Activated T-cell treated with anti-CD3 and anti-CD28 coated beads for 48 hours (primary cell): ENCODE data around the gene HOXD8.

ENCODE experiments used
- DNase-seq: peaks from one replicate; pipeline ENCODE4 v3.0.0-alpha.2; 2020; ENCODE audit warnings: low read depth

HOXD8 gene

GRCh38 chr2:176091329-176092258 lies 37.9 kb upstream of the HOXD8 start:
- DNase-seq: no peak

GRCh38 chr2:176092270-176093144 lies 37.0 kb upstream of the HOXD8 start, which contains the start of gene HOXD13:
TSS of gene HOXD13 (plus strand) at chr2:176092721. CDS start at chr2:176092891, 170 bp downstream.
- no peak for DNase-seq

DNA sequence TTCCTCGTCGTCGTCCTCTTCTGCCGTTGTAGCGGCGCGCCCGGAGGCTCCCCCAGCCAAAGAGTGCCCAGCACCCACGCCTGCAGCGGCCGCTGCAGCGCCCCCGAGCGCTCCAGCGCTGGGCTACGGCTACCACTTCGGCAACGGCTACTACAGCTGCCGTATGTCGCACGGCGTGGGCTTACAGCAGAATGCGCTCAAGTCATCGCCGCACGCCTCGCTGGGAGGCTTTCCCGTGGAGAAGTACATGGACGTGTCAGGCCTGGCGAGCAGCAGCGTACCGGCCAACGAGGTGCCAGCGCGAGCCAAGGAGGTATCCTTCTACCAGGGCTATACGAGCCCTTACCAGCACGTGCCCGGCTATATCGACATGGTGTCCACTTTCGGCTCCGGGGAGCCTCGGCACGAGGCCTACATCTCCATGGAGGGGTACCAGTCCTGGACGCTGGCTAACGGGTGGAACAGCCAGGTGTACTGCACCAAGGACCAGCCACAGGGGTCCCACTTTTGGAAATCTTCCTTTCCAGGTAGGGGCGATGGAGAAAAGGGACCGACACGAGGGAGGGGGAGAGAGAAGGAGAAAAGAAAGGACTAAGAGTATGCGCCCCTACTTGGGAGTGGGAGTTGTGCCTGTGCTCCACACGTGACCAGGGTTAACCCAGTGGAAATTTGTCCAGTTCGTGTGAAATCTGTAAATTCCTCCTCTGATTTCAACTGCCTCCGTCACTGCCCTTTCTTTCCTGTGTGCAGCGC lies 36.2 kb upstream of the HOXD8 start:
- DNase-seq: no peak

DNA sequence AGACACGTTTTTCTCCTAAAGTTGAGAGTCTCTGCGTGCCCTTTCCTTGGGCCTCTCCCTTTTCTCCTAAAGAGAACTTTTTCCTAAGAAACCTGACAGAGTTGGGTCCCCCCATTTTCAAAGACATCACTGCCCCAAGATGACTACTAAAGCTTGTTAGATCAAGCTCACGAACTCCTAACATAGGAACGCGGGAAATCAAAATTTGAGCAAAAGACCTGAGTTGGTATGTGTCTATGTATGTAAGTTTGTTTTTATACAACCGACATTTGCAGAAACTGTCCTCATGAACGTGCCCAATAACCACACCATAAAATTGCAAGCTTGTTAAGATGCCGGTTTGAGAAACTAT lies 35.6 kb upstream of the HOXD8 start:
- DNase-seq: no peak

GRCh38 chr2:176094349-176094748 lies 35.2 kb upstream of the HOXD8 start:
- DNase-seq: no peak

- DNase-seq: no peak
These were observed 34.1 kb upstream of the HOXD8 start for GRCh38 chr2:176095421-176095820.

DNA sequence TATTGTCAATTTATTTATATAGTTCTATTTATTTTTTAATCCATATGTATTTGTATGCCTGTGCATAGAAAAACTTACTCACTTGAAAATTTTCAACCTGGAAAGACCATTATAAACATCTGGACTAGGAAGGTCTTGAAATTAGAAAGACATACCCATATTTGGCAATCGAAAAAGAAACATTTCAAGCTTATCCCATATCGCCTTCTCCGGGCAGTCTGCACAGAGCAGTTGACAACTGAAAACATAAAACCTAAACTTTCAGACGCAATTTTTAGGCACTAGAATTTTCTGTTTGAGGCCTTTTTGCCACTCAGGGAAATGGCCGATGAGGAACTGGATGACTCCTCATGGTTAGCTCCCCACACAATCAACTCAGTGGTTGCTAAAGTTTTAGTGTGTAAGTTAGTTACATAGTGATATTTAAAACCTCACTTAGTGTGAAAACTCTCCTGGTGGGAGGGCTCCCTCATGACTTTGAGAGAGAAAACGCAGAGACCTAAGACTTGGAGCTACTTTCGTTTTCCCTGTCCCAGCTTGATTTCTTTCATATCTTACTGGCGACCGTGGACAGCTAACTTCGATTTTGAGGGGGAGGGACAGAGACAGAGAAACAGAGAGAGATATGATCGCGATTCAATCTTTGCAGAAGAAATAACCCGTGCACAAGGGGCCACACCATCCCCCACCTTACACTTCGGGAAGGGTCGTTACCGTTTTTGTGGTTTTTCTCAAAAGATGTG lies 33.1 kb upstream of the HOXD8 start:
- no peak for DNase-seq

DNA sequence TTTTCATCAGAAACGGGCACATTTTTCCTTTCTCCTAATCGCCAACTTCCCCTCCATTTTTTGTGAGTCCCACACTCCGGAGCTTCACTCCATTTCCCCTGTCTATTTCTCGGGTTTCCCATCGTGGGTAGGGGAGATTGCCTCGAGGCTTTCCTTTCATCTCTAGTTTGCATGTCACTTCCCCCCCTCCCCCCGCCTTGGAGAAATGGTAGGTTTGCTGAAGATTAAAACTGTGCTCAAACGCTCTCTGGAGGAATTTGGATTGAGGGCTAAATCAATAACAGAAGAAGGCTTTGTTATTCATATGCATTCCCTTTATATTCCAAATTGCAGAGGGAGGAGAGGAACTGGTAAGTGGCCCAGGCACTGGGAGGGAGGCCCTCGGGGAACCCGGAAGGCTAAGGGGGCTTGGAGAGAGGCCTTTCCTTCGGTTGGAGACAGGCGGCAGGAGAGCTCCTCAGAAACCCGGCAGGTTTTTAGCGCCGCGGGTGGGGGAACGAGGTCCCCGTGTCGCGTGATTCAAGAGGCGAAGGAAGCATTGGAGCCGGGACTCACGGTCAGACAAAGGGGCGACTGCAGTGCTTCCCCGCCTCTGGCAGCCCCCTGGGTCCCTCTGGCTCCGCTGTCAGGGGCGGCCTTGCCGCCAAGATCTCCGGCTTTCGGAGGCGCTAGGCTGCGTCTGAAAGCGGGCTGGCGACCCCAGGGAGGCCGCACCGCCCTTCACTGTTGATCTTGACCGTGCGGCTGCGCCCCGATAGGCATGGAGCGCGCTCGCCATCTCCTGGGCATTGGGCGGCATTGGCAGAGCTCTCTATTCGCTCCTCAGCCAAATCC lies 32.3 kb upstream of the HOXD8 start:
- peak; percentile 48 for DNase-seq

GRCh38 chr2:176097820-176098365 lies 31.6 kb upstream of the HOXD8 start:
- DNase-seq: no peak

- DNase-seq: no peak
These were observed 30.9 kb upstream of the HOXD8 start for GRCh38 chr2:176098366-176099158.

DNA sequence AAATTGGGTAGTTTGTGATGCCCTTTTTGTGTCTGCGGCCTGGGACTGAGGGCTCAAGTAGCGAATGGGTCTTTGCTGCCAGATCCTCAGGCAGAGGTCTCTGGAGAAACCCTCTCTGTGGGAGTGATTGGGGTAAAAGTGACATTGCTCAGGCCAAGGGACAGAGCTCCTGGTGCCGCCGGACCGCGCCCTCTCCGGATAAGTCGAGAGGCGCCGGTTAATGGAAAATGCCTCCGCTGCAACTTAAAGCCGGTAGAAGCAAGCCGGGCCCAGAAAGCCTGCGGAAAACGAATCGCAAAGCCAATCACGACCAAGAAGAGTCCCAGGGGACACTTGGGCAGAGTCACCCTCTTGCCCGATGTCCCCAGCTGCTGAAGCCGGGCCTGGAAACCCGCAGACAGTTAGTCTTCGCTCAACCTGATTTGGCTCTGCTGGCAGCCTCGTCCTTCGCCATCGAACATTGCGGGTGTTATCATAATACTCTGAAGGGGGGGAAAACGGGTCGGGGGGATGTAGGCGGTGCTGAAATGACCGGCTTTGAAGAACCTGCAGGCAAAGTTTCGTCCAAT lies 30.3 kb upstream of the HOXD8 start:
- DNase-seq: no peak

DNA sequence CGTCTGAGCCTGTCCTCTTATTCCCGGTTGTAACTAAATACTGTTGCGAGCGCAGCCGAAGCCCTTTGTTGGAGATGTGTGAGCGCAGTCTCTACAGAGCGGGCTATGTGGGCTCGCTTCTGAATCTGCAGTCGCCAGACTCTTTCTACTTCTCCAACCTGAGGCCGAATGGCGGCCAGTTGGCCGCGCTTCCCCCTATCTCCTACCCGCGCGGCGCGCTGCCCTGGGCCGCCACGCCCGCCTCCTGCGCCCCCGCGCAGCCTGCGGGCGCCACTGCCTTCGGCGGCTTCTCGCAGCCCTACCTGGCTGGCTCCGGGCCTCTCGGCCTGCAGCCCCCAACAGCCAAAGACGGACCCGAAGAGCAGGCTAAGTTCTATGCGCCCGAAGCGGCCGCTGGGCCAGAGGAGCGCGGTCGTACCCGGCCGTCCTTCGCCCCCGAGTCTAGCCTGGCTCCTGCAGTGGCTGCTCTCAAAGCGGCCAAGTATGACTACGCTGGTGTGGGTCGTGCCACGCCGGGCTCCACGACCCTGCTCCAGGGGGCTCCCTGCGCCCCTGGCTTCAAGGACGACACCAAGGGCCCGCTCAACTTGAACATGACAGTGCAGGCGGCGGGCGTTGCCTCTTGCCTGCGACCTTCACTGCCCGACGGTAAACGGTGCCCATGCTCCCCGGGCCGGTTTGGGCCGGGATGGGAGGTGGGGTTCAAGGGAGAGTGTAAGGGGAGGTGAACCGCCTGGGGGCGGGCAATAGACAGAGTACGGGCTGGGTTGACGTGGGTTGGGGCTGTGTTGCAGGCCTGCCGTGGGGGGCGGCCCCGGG lies 29.6 kb upstream of the HOXD8 start, which contains the start of gene HOXD12:
Gene HOXD12, plus strand, starts transcription at position 68 of the 819 bp plus-strand sequence. Its CDS starts 7 bp downstream, at position 75.
- DNase-seq: no peak

DNA sequence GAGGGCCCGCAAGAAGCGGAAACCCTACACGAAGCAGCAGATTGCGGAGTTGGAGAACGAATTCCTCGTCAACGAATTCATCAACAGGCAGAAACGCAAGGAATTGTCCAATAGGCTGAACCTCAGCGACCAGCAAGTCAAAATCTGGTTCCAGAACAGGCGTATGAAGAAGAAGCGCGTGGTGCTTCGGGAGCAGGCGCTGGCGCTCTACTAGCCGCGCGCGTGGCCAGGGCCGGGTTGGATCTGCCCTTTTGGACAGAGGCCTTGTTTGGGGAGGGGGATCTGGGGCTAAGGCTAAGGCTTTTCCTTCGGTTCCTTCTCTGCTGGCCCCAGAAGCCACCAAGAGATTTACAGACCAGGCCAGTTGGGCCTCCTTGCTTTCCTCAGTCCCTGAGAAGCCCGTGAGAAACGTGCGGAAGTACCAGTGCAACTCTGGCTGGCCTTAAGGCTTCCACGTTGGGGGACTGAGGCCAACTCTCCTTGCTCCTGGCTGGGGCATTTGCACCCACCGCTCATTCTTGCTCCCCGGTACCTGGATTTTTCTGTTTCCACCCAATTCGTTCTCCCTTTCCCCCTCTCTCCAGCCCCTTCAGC lies 28.9 kb upstream of the HOXD8 start:
- DNase-seq: no peak

DNA sequence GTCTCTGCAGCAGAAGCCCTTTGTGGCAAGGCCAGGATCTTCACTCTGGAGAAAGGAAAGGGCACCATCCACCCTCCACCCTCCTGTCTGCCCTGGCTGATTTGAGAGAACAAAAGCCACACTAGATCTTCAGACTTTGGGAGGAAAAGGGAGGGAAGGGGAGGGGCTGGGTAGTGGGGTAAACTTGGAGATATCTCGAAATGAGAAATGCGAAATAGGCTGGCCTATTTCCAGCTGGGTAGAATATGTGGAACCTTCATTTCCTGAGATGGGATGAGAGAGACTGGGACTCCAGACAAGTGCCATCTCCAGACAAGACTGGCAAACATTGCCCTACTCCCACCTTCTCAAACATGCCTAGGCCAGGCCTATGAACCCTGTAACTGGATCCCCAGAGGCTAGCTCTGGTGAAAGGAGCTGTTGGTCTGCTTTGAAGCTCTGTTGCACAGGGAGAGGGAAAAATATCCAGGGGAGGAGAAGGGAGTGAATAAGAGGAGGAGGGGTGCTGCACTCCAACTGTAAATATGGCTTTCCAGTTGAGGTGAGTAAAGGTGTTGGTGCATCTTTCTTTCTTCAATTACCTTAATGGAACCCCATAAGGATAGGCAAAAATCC lies 28.2 kb upstream of the HOXD8 start:
- no peak for DNase-seq

- no peak for DNase-seq
These were observed 27.7 kb upstream of the HOXD8 start for GRCh38 chr2:176101842-176102241.

- DNase-seq: no peak
These were observed 27.1 kb upstream of the HOXD8 start for GRCh38 chr2:176102309-176102866.

DNA sequence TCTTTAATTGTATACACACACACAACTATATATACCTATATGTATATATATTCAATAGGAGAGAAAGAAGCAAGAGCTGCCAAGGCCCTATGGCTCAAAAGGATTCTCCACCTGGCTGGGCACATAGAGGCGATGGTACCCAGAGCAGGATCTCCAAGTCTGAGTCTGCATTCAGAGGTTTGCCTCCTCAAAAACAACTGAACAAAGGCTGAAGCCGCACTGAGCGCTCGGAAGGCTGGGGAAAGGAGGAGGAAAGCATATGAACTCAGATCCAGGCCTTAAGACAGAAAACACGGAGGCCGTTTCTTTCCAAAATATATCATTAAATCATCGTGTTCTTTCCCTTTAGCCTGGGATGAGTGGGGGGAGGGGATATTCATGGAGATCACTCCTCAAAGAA lies 26.3 kb upstream of the HOXD8 start:
- DNase-seq: no peak
